DMS53 (cell line): Measurements from ENCODE around the gene GRIK4.
"Not testable (repeated sequence)": the region's sequence is repeated elsewhere in the genome, so short reads cannot be mapped to it uniquely, and the experiment has no call there.

Experiments
- DNase-seq: peaks from one replicate; lab custom pipeline; 2025; lab: John Stamatoyannopoulos, UW

GRIK4 gene

GRCh38 chr11:120574876-120575275, 63.3 kb downstream of the GRIK4 start:
- no peak for DNase-seq

DNA sequence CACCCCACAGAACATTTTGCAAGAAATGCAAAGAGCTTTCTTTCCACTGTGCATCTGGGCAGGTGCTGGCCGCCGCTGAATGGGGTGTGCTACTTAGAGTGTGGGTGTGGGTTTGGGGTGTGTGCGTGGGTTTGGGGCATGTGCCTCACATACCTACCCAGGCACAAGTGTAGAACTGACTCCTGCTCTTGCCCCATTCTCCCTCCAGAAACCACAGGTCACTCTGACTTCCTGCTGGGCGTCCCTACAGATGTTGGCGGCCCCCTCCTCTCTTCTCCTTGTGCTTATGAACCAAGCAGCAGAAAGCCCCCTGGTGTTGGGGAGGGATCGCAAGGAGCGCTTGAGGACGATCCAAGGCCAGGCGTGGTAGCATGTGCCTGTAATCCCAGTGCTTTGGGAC, 63.9 kb downstream of the GRIK4 start:
- DNase-seq = no peak

- DNase-seq = no peak
Observed at GRCh38 chr11:120576606-120577005, 65.1 kb downstream of the GRIK4 start.

GRCh38 chr11:120577041-120577440, 65.5 kb downstream of the GRIK4 start:
- DNase-seq = no peak

DNA sequence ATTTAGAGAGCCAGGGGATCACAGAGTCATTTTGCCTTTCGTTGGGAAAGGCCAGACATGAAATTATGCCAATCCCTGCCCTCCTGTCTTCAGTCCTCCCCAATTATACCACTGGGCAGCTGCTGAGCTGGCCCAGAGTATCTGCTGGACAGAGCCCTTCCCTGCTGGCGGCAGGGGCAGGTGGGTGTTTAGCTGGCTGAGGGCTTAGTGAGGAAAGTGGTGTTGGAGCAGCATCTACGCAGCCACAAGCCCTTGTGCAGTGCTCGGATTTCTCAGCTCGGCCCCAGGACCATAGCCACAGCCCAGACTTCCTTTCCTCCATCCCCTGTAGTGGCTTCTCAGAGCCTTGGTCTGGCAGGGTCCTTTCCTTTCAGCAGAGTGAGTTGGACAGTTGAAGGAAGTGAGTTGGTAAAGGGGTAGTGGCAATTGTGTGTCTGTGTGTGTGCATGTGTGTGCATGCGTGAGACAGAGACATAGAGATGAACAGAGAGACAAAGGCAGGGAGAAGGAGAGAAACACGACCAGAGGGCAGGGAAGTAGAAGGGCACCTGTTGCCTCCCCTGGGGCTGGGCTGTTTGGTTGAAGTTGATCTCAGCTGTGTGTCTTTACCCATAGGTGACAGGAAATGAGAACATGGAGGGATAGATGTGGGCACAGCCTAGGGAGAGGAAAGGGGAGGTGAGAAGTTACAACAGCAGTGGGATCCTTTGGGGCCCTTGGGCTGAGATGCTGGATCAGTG, 66.2 kb downstream of the GRIK4 start:
- DNase-seq = no peak

DNA sequence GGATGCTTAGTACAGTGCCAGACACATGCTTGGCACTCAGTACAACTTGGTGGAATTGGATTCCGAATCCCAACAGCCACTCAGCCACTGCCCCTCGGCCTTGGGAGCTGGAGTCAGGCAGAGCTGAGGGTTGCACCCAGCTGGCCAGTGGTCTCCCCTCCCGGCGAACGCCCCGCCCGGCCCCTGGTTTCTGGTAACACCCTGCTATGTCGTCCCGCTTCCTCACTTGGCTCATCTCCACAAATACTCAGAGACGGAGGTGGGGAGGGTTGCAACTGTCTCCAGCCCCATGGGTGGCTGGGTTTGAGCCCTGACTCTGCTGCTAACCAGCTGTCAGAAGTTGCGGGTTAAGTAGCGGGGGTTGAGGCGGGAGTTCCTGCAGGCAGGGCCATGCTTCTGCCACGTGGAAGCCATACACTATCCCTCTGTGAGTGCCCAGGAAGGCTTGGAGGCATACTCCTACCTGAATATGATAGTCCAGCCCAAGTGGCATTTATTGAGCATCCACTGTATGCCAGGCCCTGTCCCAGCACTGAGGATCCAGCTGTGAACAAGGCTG, 67.1 kb downstream of the GRIK4 start:
- no peak for DNase-seq

GRCh38 chr11:120579611-120580031, 68.1 kb downstream of the GRIK4 start:
- no peak for DNase-seq

GRCh38 chr11:120581313-120581712, 69.8 kb downstream of the GRIK4 start:
- no peak for DNase-seq

- not testable (repeated sequence) for DNase-seq
Observed at GRCh38 chr11:120582535-120582934, 71.0 kb downstream of the GRIK4 start.

- DNase-seq = no peak
Observed at GRCh38 chr11:120586072-120586471, 74.5 kb downstream of the GRIK4 start.

DNA sequence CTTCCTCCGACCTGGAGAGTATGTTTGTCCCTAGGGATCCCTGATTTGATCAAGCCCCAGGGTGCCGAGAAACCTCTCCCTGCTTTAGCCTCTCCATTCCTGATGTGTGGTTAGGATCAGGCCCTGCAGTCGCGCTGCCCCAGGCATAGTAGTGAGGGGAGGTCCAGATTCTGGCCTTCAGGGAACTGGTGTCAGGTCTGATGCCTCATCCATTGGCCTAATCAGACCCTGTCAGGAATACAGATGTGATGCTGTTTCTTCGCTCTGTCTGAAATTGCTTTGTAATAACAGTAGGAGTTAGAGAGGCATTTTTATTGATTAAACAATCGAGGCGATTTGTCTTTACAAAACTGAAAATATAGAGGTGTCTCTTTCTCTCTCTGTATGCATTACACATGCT, 75.2 kb downstream of the GRIK4 start:
- no peak for DNase-seq

GRCh38 chr11:120587299-120587698, 75.8 kb downstream of the GRIK4 start:
- no peak for DNase-seq

DNA sequence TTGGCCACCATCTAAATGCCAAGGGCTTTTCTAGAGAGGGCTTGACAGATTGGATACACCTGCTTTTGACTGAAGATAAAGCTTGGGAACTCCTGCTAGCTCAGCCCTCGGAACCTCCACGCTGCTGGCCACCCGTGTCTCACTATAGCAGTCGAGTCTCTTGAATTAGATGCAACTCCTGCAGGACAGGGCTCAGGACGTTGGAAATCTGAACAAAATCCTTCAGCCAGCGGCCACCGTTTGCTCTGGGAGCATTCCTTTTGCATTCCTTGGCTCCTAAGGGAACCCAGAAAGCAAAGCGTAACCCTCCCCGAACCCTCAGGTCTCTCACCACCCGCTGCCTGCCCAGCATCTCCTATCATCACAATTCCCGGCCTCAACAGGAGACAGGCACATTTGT, 77.8 kb downstream of the GRIK4 start:
- no peak for DNase-seq

- no peak for DNase-seq
Observed at GRCh38 chr11:120590472-120590871, 78.9 kb downstream of the GRIK4 start.

DNA sequence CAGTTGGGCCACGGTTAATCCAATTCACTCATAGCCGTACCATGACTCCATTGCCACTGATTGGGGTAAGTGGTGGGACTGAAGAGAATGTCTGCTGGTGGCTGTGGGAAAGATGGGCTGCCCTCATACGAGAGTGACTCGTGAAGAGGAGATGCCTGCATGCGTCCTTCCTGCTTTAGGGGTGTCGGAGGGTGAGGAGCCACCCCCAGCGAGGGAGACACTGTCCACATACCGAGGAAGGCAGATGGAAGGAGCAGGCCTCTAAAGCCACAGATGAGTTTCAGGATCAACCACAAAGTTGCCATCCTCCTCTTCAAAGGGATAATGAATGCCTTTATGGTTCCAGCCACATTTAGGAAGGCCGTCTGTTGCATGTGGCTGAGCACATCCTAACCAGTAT, 83.2 kb downstream of the GRIK4 start:
- no peak for DNase-seq

GRCh38 chr11:120595557-120595956, 84.0 kb downstream of the GRIK4 start:
- DNase-seq = no peak

GRCh38 chr11:120597250-120598215, 86.0 kb downstream of the GRIK4 start:
- DNase-seq = no peak

DNA sequence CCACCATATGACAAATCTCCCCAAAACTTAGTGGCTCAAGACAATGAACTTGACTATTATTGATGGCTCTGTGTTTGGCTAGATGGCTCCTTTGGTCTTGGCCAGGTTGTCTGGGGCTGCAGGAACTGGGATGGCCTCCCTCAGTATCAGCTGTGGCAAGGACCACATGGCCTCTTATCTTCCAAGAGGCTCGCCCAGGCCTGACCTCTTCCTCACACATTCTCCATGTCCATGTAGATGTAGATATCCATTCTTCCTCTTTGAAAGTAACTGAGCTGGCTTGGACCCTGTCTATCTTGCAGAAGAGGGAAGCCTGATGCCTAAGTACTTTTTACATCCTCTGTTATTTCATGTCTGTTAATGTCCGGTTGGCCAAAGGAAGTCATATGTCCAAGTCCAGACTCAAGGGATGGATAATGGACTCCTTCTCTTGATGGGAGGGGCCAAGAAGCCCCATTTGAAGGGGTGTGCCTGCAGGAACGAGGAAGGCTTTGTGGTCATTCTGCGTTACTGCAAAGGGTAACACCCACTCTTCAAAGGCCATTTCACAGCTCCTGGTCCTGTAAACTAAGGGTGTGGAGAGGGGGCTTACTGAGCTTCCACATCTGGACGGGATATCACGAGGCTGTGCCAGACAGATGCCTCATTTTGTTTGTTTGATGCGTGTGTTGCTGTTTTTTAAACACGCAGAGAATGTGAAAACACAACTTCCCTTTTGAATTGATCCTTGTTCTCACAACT, 87.1 kb downstream of the GRIK4 start:
- no peak for DNase-seq

DNA sequence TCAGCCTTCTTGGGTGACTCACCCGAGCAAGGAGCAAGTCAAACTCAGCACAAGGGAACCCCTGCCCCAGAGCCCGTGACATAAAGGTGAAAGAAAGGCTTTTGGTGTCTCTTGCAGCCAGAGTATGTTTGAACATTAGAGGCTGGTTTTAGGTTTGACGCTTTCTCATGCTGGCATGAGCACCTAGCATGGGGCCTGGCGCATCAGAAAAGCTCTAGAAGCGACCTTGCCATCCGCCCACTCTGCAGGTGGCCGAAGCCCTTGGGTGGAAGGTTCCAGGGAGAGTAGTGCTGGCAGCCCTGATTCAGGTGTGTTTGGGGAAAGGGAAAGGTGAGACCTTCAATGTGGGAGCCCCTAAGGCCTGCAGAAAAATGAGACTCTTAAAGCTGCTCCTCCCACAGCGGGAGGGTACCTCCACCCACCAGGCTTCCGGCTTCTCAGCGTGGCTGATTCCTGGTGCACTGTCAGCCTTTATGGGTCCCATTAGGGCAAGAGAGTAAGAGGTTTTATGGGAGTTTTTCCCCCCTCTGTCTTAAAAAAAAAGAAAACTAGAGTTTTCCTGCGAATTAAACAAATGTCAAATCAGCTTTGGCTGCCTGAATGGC, 88.4 kb downstream of the GRIK4 start:
- no peak for DNase-seq

GRCh38 chr11:120601536-120601935, 90.0 kb downstream of the GRIK4 start:
- DNase-seq = no peak

DNA sequence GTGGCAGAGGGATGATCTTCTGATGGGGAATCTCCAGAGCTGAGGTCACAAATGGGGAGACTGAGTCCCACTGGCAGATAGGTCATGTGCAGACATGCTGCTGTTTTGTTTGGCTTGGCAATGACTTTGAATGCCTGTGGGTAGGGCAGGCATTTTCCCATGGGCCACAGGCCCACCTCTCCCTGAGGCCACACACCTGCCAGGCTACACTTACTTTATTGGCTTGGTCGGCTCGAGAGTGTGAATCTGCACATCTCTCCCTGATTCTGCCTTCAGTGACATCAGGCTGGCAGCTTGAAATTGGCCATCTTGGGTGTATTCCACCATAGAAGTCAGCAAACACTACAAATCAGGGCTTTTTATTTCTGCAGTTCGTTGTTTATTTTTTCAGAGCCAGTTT, 91.5 kb downstream of the GRIK4 start:
- DNase-seq = no peak

DNA sequence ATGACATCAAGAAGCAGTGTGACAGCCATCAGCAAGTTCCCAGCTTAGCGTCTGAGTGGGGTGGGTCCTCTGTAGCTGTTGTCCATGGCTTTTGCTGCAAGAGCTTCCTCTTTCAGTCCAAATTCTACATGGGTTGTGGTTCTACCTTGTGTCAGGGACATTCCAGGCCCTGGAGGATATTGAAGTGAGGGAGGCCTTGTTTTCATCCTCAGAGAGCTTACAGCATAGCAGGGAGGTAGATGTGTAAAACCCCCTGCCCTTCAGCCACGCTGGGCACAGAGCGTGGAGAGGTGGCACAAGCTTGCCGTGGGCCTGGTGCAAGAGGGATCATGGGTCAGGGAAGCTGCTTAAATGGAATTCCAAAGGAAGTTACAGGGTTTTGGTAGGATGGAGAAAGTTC, 93.9 kb downstream of the GRIK4 start:
- no peak for DNase-seq
